Measurements from ENCODE around the gene FBXL19. TPM values are rescaled to one million over a fixed set of nuclear protein-coding genes. Genes with fewer than 3 reads are reported as not detected.
A peak's percentile ranks its signal among the peaks of the same experiment; 100 is the strongest.

The FBXL19 gene
- total RNA-seq, 1 donor from 2014 or later = 19.4 TPM

DNA sequence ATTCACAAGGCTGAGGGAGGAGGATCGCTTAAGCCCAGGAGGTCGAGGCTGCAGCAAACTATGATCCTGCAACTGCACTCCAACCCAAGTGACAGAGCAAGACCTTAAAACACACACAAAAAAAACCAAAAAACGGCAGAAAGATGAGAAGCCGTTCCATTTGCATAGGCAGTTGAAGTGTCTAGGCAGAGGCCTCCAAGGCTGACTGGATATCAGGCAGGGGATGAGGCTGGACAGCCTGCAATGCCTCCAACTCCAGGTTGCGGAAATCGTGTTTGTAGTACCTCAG is 2.0 kb upstream of the FBXL19 start:
- no peaks in the 10 kb centered on the region for H3K27me3 Mint-ChIP-seq (ENCODE audit: low read depth)
- TF ChIP-seq, protein P1, sequence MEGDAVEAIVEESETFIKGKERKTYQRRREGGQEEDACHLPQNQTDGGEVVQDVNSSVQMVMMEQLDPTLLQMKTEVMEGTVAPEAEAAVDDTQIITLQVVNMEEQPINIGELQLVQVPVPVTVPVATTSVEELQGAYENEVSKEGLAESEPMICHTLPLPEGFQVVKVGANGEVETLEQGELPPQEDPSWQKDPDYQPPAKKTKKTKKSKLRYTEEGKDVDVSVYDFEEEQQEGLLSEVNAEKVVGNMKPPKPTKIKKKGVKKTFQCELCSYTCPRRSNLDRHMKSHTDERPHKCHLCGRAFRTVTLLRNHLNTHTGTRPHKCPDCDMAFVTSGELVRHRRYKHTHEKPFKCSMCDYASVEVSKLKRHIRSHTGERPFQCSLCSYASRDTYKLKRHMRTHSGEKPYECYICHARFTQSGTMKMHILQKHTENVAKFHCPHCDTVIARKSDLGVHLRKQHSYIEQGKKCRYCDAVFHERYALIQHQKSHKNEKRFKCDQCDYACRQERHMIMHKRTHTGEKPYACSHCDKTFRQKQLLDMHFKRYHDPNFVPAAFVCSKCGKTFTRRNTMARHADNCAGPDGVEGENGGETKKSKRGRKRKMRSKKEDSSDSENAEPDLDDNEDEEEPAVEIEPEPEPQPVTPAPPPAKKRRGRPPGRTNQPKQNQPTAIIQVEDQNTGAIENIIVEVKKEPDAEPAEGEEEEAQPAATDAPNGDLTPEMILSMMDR (IDR thresholded peaks at IDR 0.05) = no peak
- H3K4me1 Mint-ChIP-seq (ENCODE audit: low read depth) = peaks cover 23% of the 10 kb centered on the region
- DNase-seq (ENCODE audit: low spot score) = no peak
- H3K4me3 Mint-ChIP-seq (ENCODE audit: unreplicated experiment) = peak overlapping the region; percentile 100
- H3K9me3 Mint-ChIP-seq (ENCODE audit: low read depth) = no peaks in the 10 kb centered on the region
- H3K36me3 Mint-ChIP-seq (ENCODE audit: low read depth) = peaks cover 4% of the 10 kb centered on the region
- peak overlapping the region; percentile 100 for H3K27ac Mint-ChIP-seq (ENCODE audit: unreplicated experiment)

DNA sequence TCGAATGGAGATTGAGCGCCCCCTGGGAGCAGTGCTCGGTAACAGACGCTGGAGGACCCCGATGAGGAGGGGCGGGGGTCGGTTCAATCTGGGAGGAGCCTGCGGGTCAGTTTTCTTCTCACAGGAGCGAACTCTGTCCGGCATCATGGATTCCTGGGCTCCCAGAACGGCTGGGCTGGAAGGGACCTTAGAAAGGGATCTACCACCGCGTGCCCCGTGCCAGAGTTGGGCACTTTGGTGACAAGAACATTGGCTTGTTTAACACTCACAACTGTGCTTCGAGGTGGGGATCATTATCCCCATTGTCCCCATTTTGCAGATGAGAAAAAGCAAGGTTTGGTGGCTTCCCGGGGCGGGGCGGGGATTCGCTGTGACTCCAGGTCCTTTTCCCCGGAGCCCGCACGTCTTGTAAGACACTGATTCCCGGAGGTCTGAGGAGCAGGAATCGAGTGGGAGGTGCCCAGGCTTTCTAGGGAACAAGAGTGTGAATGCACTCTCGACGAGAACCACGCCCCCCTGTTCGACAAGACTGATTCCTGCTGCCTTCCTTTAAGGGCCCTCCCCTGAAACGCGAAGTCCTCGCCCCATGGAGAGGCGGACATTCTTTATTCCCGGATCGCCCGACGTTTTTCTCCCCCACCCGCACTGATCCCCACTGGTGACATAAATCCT is 1.5 kb upstream of the FBXL19 start:
- H3K27ac Mint-ChIP-seq (ENCODE audit: unreplicated experiment) = peak overlapping the region; percentile 100
- no peaks in the 10 kb centered on the region for H3K9me3 Mint-ChIP-seq (ENCODE audit: low read depth)
- peak overlapping the region; percentile 100 for H3K4me3 Mint-ChIP-seq (ENCODE audit: unreplicated experiment)
- H3K36me3 Mint-ChIP-seq (ENCODE audit: low read depth) = peaks cover 4% of the 10 kb centered on the region
- no peaks in the 10 kb centered on the region for H3K27me3 Mint-ChIP-seq (ENCODE audit: low read depth)
- H3K4me1 Mint-ChIP-seq (ENCODE audit: low read depth) = peaks cover 27% of the 10 kb centered on the region
- DNase-seq (ENCODE audit: low spot score) = no peak
- TF ChIP-seq, protein P1 (IDR thresholded peaks at IDR 0.05) = peak; percentile 98

DNA sequence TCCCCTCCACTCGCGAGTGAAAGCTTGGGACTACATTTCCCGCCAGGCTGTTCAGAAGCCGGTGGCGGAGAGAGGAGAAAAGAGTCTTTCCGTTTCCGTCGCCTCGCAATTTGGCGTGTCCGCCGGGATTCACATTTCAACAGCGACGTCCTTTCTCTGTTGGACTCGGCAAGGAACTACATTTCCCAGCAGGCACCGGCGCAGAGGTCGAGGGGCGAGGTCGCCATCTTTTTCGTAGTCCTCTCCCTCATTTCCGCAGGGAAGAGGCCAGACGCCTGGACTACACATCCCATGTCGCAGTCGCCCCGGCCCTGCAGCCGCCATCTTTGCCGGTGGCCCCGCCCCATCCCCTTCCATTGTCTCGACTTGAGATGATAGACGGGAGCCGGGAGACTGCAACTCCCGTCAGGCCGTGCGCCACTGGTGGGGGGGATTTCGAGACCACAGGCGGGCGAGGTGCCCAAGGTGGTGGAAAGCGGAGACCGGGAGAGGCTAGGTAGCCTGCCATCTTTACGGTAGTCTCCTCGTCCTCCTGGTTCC is 882 bp upstream of the FBXL19 start:
- DNase-seq (ENCODE audit: low spot score) = peak; percentile 100
- H3K9me3 Mint-ChIP-seq (ENCODE audit: low read depth) = no peaks in the 10 kb centered on the region
- peaks cover 29% of the 10 kb centered on the region for H3K4me1 Mint-ChIP-seq (ENCODE audit: low read depth)
- peak overlapping the region; percentile 100 for H3K27ac Mint-ChIP-seq (ENCODE audit: unreplicated experiment)
- no peaks in the 10 kb centered on the region for H3K27me3 Mint-ChIP-seq (ENCODE audit: low read depth)
- peaks cover 4% of the 10 kb centered on the region for H3K36me3 Mint-ChIP-seq (ENCODE audit: low read depth)
- H3K4me3 Mint-ChIP-seq (ENCODE audit: unreplicated experiment) = peak overlapping the region; percentile 100
- TF ChIP-seq, protein P1 (IDR thresholded peaks at IDR 0.05) = no peak

DNA sequence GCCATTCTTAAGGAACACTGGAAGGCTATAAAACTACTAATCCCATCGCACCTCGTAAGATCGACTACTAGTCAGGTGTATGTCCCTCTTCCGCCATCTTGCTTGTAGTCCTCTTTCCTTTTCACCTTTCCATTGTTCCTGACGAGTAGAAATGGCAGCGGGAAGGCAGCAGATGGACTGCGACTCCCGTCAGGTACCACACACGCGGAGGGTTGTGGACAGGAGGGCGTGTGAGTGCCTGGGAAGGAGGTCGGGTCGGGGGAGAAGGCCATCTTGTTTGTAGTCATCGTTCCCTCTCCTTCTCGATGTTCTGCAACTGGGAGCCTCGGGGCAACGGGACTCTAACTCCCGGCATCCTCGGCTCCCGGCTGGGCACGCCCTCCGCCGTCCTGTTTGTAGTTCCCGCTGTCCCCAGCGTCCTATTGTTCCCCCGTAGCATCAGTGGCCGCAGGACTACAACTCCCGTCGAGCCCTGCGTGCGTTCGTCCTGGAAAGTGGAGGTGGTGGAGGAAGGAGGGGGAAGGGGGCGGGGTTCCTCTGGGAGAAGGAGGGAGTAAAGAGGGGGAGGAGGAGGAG is 324 bp upstream of the FBXL19 start:
- Mint-ChIP-seq H3K36me3 (ENCODE audit: low read depth) (peaks cover 4% of the 10 kb centered on the region), H3K27ac (ENCODE audit: unreplicated experiment) (peak overlapping the region; percentile 100), H3K27me3 (ENCODE audit: low read depth) (no peaks in the 10 kb centered on the region), H3K4me3 (ENCODE audit: unreplicated experiment) (peak overlapping the region; percentile 100), H3K9me3 (ENCODE audit: low read depth) (no peaks in the 10 kb centered on the region), H3K4me1 (ENCODE audit: low read depth) (peaks cover 29% of the 10 kb centered on the region)
- TF ChIP-seq, protein P1 (IDR thresholded peaks at IDR 0.05) = no peak
- peak; percentile 99 for DNase-seq (ENCODE audit: low spot score)

DNA sequence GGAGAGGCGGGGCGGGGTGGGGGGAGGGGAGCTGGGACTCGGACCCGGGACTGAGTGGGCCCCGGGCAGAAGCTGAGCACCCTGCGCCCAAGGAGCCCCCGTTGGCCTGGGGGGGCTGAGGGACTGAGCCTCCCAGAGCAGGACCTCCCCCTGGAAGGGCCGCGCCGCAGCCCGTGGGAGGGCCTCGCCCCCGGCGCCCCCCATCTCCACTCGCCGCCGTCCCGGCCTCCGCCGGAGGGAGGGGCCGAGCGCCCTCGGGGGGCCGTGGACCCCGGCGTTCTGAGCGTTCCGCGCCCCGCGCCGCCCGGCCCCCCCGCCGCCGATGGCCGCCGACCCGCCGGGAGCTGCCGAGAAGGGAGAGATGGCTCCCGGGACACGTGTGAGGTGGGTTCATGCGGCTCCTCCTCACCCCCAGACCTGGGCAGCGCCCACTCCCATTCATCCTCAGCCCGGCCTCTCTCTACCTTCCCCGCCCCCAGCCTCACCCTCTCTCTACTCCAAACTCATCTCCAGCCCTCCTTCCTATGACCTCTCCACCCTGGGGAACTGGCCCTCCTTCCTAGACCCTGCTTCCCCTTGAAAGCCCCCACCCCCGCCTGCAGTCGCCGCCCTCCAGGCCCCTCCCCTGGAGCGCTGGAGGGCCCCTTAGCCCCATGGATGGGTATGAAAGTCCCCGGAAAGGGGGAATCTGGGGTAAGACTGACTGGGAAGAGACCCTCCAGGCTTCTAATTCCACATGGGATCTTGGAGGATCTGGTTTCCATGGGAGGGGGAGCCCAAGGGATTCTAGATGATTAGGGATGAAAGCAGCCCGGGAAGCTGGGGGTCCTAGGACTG is 922 bp downstream of the FBXL19 start:
- Mint-ChIP-seq H3K4me1 (ENCODE audit: low read depth) (peaks cover 29% of the 10 kb centered on the region), H3K9me3 (ENCODE audit: low read depth) (no peaks in the 10 kb centered on the region)
- DNase-seq (ENCODE audit: low spot score) = no peak

More for the DNA sequence above, 922 bp downstream of the FBXL19 start:
- H3K27me3 Mint-ChIP-seq (ENCODE audit: low read depth) = no peaks in the 10 kb centered on the region
- TF ChIP-seq, protein P1 (IDR thresholded peaks at IDR 0.05) = no peak
- peak overlapping the region; percentile 80 for H3K27ac Mint-ChIP-seq (ENCODE audit: unreplicated experiment)
- H3K36me3 Mint-ChIP-seq (ENCODE audit: low read depth) = peaks cover 4% of the 10 kb centered on the region
- H3K4me3 Mint-ChIP-seq (ENCODE audit: unreplicated experiment) = peak overlapping the region; percentile 76

Measured in chondrocyte (in vitro differentiated cells).